ENCODE measurements around the gene FOSB. TPM values are rescaled to one million over a fixed set of nuclear protein-coding genes. Genes with fewer than 3 reads are reported as not detected.

The FOSB gene
- total and polyA plus RNA-seq, 2 donors (not counting 1 experiment from before 2014, with no cell fraction given): 2.8 to 24.9 TPM

- Histone ChIP-seq H4K20me1 (ENCODE audit: control insufficient read depth, extremely low read depth, insufficient read depth, low read length) (no peaks in the 10 kb centered on the region), H3K9ac (ENCODE audit: insufficient read depth, low read length) (no peak overlapping the region), H3K27ac (ENCODE audit: insufficient read depth, low read length) (no peak overlapping the region), H3K4me2 (ENCODE audit: extremely low read depth, insufficient read depth, low read length) (no peak overlapping the region), H3K4me1 (ENCODE audit: control insufficient read depth, extremely low read depth, insufficient read depth, low read length) (peaks cover 6% of the 10 kb centered on the region), H3K27me3 (ENCODE audit: control insufficient read depth, insufficient read depth, low read length) (no peaks in the 10 kb centered on the region), H3K9me3 (ENCODE audit: control insufficient read depth, insufficient read depth, low read depth, low read length) (no peaks in the 10 kb centered on the region), H3K4me3 (replicated peaks in 1 of 4; ENCODE audit: control extremely low read depth in 1 of 4, insufficient read depth in 1 of 4, low read depth in 3 of 4, low read length in 4 of 4) (no peak overlapping the region), H3K79me2 (ENCODE audit: control insufficient read depth, insufficient read depth, low read length) (no peaks in the 10 kb centered on the region), H3K36me3 (ENCODE audit: control insufficient read depth, insufficient read depth, low read length) (no peaks in the 10 kb centered on the region), H2AFZ (ENCODE audit: low read length) (no peak overlapping the region)
- DNase-seq (ENCODE audit: low read depth in 2 of 2): no peak
- no peak for TF ChIP-seq EZH2 (IDR thresholded peaks at IDR 0.05; ENCODE audit: low read length, missing control alignments)
- TF ChIP-seq, protein P1, sequence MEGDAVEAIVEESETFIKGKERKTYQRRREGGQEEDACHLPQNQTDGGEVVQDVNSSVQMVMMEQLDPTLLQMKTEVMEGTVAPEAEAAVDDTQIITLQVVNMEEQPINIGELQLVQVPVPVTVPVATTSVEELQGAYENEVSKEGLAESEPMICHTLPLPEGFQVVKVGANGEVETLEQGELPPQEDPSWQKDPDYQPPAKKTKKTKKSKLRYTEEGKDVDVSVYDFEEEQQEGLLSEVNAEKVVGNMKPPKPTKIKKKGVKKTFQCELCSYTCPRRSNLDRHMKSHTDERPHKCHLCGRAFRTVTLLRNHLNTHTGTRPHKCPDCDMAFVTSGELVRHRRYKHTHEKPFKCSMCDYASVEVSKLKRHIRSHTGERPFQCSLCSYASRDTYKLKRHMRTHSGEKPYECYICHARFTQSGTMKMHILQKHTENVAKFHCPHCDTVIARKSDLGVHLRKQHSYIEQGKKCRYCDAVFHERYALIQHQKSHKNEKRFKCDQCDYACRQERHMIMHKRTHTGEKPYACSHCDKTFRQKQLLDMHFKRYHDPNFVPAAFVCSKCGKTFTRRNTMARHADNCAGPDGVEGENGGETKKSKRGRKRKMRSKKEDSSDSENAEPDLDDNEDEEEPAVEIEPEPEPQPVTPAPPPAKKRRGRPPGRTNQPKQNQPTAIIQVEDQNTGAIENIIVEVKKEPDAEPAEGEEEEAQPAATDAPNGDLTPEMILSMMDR (conservative IDR thresholded peaks at IDR 0.05 in 1 of 2, IDR thresholded peaks at IDR 0.05 in 1 of 2; ENCODE audit: low read depth in 1 of 2, low read length in 2 of 2): no peak
Observed at GRCh38 chr19:45437328-45437727, 30.5 kb upstream of the FOSB start.

DNA sequence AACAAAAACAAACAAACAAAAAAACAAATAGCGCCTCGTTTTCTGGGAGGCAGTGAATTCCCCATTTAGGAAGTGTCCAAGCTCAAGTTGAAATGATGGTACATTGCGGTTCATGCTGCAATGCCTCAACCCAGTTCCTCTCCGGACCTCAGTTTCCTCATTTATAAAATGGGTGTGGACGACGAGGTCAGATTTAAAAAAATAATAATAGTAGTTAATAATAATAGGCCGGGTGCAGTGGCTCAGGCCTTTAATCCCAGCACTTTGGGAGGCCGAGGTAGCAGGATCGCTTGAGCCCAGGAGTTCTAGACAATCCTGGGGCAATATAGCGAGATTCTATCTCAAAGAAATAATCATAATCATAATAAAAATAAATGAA lies 28.6 kb upstream of the FOSB start:
- Histone ChIP-seq H3K4me2 (ENCODE audit: extremely low read depth, insufficient read depth, low read length) (peak overlapping the region; percentile 27), H2AFZ (ENCODE audit: low read length) (no peak overlapping the region), H3K4me1 (ENCODE audit: control insufficient read depth, extremely low read depth, insufficient read depth, low read length) (peaks cover 11% of the 10 kb centered on the region), H3K27me3 (ENCODE audit: control insufficient read depth, insufficient read depth, low read length) (no peaks in the 10 kb centered on the region), H3K9ac (ENCODE audit: insufficient read depth, low read length) (peak overlapping the region; percentile 90), H4K20me1 (ENCODE audit: control insufficient read depth, extremely low read depth, insufficient read depth, low read length) (no peaks in the 10 kb centered on the region), H3K36me3 (ENCODE audit: control insufficient read depth, insufficient read depth, low read length) (no peaks in the 10 kb centered on the region), H3K27ac (ENCODE audit: insufficient read depth, low read length) (peak overlapping the region; percentile 87), H3K9me3 (ENCODE audit: control insufficient read depth, insufficient read depth, low read depth, low read length) (no peaks in the 10 kb centered on the region), H3K79me2 (ENCODE audit: control insufficient read depth, insufficient read depth, low read length) (no peaks in the 10 kb centered on the region), H3K4me3 (replicated peaks in 1 of 4; ENCODE audit: control extremely low read depth in 1 of 4, insufficient read depth in 1 of 4, low read depth in 3 of 4, low read length in 4 of 4) (peak overlapping the region in 3 of 4 experiments; percentile 38 to 68 (median 40))
- no peak for DNase-seq (ENCODE audit: low read depth in 2 of 2)
- no peak for TF ChIP-seq EZH2 (IDR thresholded peaks at IDR 0.05; ENCODE audit: low read length, missing control alignments)
- TF ChIP-seq, protein P1 (conservative IDR thresholded peaks at IDR 0.05 in 1 of 2, IDR thresholded peaks at IDR 0.05 in 1 of 2; ENCODE audit: low read depth in 1 of 2, low read length in 2 of 2): no peak

DNA sequence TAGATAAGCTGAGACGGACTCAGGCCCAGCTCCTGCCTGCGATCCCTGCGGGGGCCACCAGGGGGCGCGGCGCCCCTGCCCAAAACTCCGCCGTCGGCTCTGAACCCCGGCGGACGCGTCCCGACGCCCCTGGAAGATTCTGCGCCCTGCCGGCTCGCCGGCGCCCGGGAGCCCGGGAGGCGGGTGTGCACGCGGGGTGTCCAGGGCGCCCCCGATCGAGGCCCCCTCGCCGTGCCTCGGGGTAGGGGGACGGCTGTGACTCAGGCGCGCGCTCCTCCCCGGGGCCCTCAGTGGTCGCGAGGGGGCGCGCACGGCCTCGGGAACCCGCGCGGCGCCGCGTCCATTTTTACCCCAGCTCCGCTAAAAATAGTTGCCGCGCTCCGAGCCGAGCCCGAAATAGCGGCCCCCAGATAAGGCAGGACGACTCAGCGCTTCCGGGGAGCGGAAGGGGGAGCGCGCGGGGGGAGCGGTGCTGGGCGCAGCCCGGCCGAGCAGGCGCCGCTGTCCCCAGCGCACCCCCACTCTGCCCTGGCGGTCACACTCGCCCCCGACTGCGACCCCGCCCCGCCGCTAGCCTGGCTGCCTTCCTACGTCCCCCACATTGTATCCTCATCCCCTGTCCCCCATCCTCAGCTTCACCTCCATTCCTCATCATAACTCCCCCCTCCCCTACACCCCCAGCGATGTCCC lies 28.1 kb upstream of the FOSB start:
- Histone ChIP-seq H3K9ac (ENCODE audit: insufficient read depth, low read length) (peak overlapping the region; percentile 90), H3K9me3 (ENCODE audit: control insufficient read depth, insufficient read depth, low read depth, low read length) (no peaks in the 10 kb centered on the region), H3K27ac (ENCODE audit: insufficient read depth, low read length) (peak overlapping the region; percentile 87), H3K4me2 (ENCODE audit: extremely low read depth, insufficient read depth, low read length) (peak overlapping the region; percentile 76), H3K36me3 (ENCODE audit: control insufficient read depth, insufficient read depth, low read length) (no peaks in the 10 kb centered on the region), H3K4me3 (replicated peaks in 1 of 4; ENCODE audit: control extremely low read depth in 1 of 4, insufficient read depth in 1 of 4, low read depth in 3 of 4, low read length in 4 of 4) (peak overlapping the region; percentile 38 to 68 (median 48)), H4K20me1 (ENCODE audit: control insufficient read depth, extremely low read depth, insufficient read depth, low read length) (no peaks in the 10 kb centered on the region), H3K27me3 (ENCODE audit: control insufficient read depth, insufficient read depth, low read length) (no peaks in the 10 kb centered on the region), H3K4me1 (ENCODE audit: control insufficient read depth, extremely low read depth, insufficient read depth, low read length) (peaks cover 16% of the 10 kb centered on the region), H3K79me2 (ENCODE audit: control insufficient read depth, insufficient read depth, low read length) (no peaks in the 10 kb centered on the region), H2AFZ (ENCODE audit: low read length) (peak overlapping the region; percentile 63)
- no peak for TF ChIP-seq EZH2 (IDR thresholded peaks at IDR 0.05; ENCODE audit: low read length, missing control alignments)
- TF ChIP-seq, protein P1 (conservative IDR thresholded peaks at IDR 0.05 in 1 of 2, IDR thresholded peaks at IDR 0.05 in 1 of 2; ENCODE audit: low read depth in 1 of 2, low read length in 2 of 2): peak; percentile 78 to 93
- peak; percentile 74 to 78 for DNase-seq (ENCODE audit: low read depth in 2 of 2)

Measured in fibroblast of lung (primary cell).